T-cell (primary cell): ENCODE results near the gene RAP2C. TPM values are rescaled to one million over a fixed set of nuclear protein-coding genes. Genes with fewer than 3 reads are reported as not detected.

Source experiments
- ATAC-seq, 4 experiments: fragments of 200-7000 bp in 3 of 4; fragments of 150-1000 bp in 1 of 4; cut with Tn5 transposase; replicated peaks in 1 of 4; 1 replicate in 3 of 4; 2 replicates in 1 of 4; pipeline ENCODE4 v1.10.0; 2021; ENCODE audit warnings: moderate library complexity in 3 of 4, mild to moderate bottlenecking in 2 of 4, moderate number of reproducible peaks in 1 of 4
- CTCF ChIA-PET, 2 donors: fragments of 300-600 bp; sonication (Branson Sonifier 250); formaldehyde crosslinking; loops; one replicate each; lab custom pipeline; 2022; ENCODE audit warnings: antibody characterized with exemption in 2 of 2; lab: Charles Lee
- POLR2A ChIA-PET, 2 donors: fragments of 300-600 bp; sonication (Branson Sonifier 250); formaldehyde crosslinking; loops; one replicate each; lab custom pipeline; 2022; ENCODE audit warnings: antibody characterized with exemption in 2 of 2; lab: Charles Lee
- DNase-seq, 35 experiments: peaks; one replicate each; pipeline versions ENCODE4 v3.0.0 to v3.0.0-alpha.2; 2013 to 2023
- H3K27ac ChIP-seq: one replicate; pipeline ENCODE4 v1.5.1; 2013; ENCODE audit warnings: low read length
- H3K27me3 ChIP-seq, 2 experiments: replicated peaks in 1 of 2; 1 replicate in 1 of 2; 2 replicates in 1 of 2; pipeline versions ENCODE4 v1.6.1 to v1.7.0; 2013; ENCODE audit warnings: low read length in 1 of 2, mixed read lengths in 1 of 2; ENCODE audit not compliant: control insufficient read depth in 2 of 2, insufficient read depth in 2 of 2; ENCODE audit errors: extremely low read depth in 1 of 2
- H3K36me3 ChIP-seq, 2 donors: 1 replicate in 1 of 2; 2 replicates in 1 of 2; pipeline versions ENCODE4 v1.6.1 to v1.7.0; 2013; ENCODE audit warnings: low read length in 1 of 2; ENCODE audit not compliant: control insufficient read depth in 2 of 2, insufficient read depth in 1 of 2; ENCODE audit errors: extremely low read depth in 1 of 2
- H3K4me1 ChIP-seq, 2 experiments: 1 replicate in 1 of 2; 2 replicates in 1 of 2; pipeline versions ENCODE4 v1.6.1 to v1.7.0; 2013; ENCODE audit warnings: low read length in 2 of 2, mixed read lengths in 1 of 2; ENCODE audit not compliant: insufficient read depth in 2 of 2, control insufficient read depth in 1 of 2; ENCODE audit errors: extremely low read depth in 1 of 2
- H3K4me3 ChIP-seq, 2 donors: 1 replicate in 1 of 2; 2 replicates in 1 of 2; pipeline versions ENCODE4 v1.5.1 to v1.7.0; 2013; ENCODE audit warnings: mild to moderate bottlenecking in 2 of 2, low read length in 1 of 2, moderate library complexity in 1 of 2; ENCODE audit not compliant: control insufficient read depth in 1 of 2; ENCODE audit errors: extremely low read depth in 1 of 2
- H3K9me3 ChIP-seq: 2 replicates; pipeline ENCODE4 v1.7.0; 2013
- H3K27ac Mint-ChIP-seq, 2 donors: one replicate each; pipeline ENCODE4 v1.8.0; 2020 to 2021; ENCODE audit warnings: mild to moderate bottlenecking in 2 of 2, mixed read lengths in 2 of 2
- H3K27me3 Mint-ChIP-seq, 2 donors: one replicate each; pipeline ENCODE4 v1.8.0; 2021 to 2022; ENCODE audit warnings: mixed read lengths in 2 of 2
- H3K36me3 Mint-ChIP-seq: one replicate; pipeline ENCODE4 v1.8.0; 2021; ENCODE audit warnings: mixed read lengths
- H3K4me1 Mint-ChIP-seq, 3 donors: one replicate each; pipeline ENCODE4 v1.8.0; 2020 to 2022; ENCODE audit warnings: mixed read lengths in 3 of 3, mild to moderate bottlenecking in 1 of 3
- H3K4me3 Mint-ChIP-seq, 3 donors: one replicate each; pipeline ENCODE4 v1.8.0; 2020 to 2022; ENCODE audit warnings: mild to moderate bottlenecking in 3 of 3, mixed read lengths in 3 of 3, moderate library complexity in 3 of 3
- H3K9me3 Mint-ChIP-seq, 3 donors: one replicate each; pipeline ENCODE4 v1.8.0; 2020 to 2022; ENCODE audit warnings: mixed read lengths in 3 of 3
- WGBS: methylation state at CpG from one replicate; pipeline ENCODE4 v1.1.5; 2013; ENCODE audit warnings: missing lambda C conversion rate; ENCODE audit not compliant: insufficient coverage; 5-methylcytosine and 5-hydroxymethylcytosine counted together
- total RNA-seq, 35 experiments: library from RNA in 6 of 35; stranded (reverse) in 6 of 35; fragments of 120-200 nt in 1 of 35; gene quantifications; one replicate each; pipeline versions ENCODE4 v1.2.1 to v1.2.4 and lab custom pipeline; 2013 to 2026

The RAP2C gene
- total RNA-seq, 5 donors from 2014 or later (not counting 1 experiment from before 2014, with no cell fraction given): 22.5 to 43.0 (median 26.8) TPM

- H3K4me1 ChIP-seq: peaks cover 5 to 11% of the 10 kb centered on the region in 2 experiments
- H3K27ac Mint-ChIP-seq: no peak overlapping the region
- POLR2A ChIA-PET: interaction anchor here in 1 of 2 donors (1.6 kb wide), 1 partner anchor 11 kb away, joined by 6 read pairs; the partner anchor contains the start of gene RAP2C
Measured at GRCh38 chrX:132207996-132208395, 11.3 kb downstream of the RAP2C start.

GRCh38 chrX:132206259-132206658 lies 13.0 kb downstream of the RAP2C start:
- no peak for ATAC-seq
- H3K4me3 Mint-ChIP-seq: no peak overlapping the region
- H3K27ac ChIP-seq: no peak overlapping the region
- H3K4me3 ChIP-seq: no peak overlapping the region
- H3K9me3 Mint-ChIP-seq: no peaks in the 10 kb centered on the region
- ChIA-PET CTCF (interaction anchor here in 1 of 2 donors (0.9 to 2.5 kb wide), 2 partner anchors 13 to 14 kb away, joined by 4 to 10 read pairs; partner anchors contain the start of gene RAP2C), POLR2A (interaction anchor here in 1 of 2 donors (0.6 to 1.0 kb wide), 2 partner anchors 9 to 175 kb away, joined by 4 to 5 read pairs; no protein-coding TSS in a partner anchor)
- no peak overlapping the region for H3K27ac Mint-ChIP-seq
- no peaks in the 10 kb centered on the region for H3K27me3 ChIP-seq
- WGBS: no CpG with 5 or more reads among the region's 5 CpGs
- no peak for DNase-seq
- peaks cover 37 to 46% (median 40%) of the 10 kb centered on the region in 3 donors for H3K4me1 Mint-ChIP-seq
- peaks cover 0 to 12% of the 10 kb centered on the region in 2 donors for H3K27me3 Mint-ChIP-seq
- no peaks in the 10 kb centered on the region for H3K9me3 ChIP-seq
- peaks cover 0 to 7% of the 10 kb centered on the region in 2 donors for H3K36me3 ChIP-seq
- peaks cover 14% of the 10 kb centered on the region for H3K36me3 Mint-ChIP-seq
- H3K4me1 ChIP-seq: peaks cover 3 to 7% of the 10 kb centered on the region in 2 experiments

More at GRCh38 chrX:132207996-132208395, 11.3 kb downstream of the RAP2C start:
- no peak overlapping the region for H3K4me3 ChIP-seq
- WGBS: no CpG with 5 or more reads among the region's 2 CpGs
- DNase-seq (no peak), ATAC-seq (no peak)
- H3K27me3 Mint-ChIP-seq: peaks cover 0 to 15% of the 10 kb centered on the region in 2 donors
- H3K27ac ChIP-seq: no peak overlapping the region
- H3K4me1 Mint-ChIP-seq: peaks cover 54 to 60% (median 55%) of the 10 kb centered on the region in 3 donors
- no peaks in the 10 kb centered on the region for H3K9me3 ChIP-seq
- CTCF ChIA-PET: interaction anchor here in 1 of 2 donors (1.6 to 2.5 kb wide), 2 partner anchors 12 to 115 kb away, joined by 5 to 10 read pairs; partner anchors contain the start of gene RAP2C
- no peaks in the 10 kb centered on the region for H3K9me3 Mint-ChIP-seq
- H3K4me3 Mint-ChIP-seq: peak overlapping the region in 1 of 3 donors; percentile 5
- no peaks in the 10 kb centered on the region for H3K27me3 ChIP-seq
- peaks cover 28% of the 10 kb centered on the region for H3K36me3 Mint-ChIP-seq
- peaks cover 0 to 7% of the 10 kb centered on the region in 2 donors for H3K36me3 ChIP-seq

- Histone ChIP-seq H3K4me3 (no peak overlapping the region), H3K27me3 (no peaks in the 10 kb centered on the region), H3K27ac (no peak overlapping the region), H3K4me1 (peaks cover 0 to 4% of the 10 kb centered on the region in 2 experiments), H3K36me3 (peaks cover 0 to 7% of the 10 kb centered on the region in 2 donors), H3K9me3 (no peaks in the 10 kb centered on the region)
- no peaks in the 10 kb centered on the region for H3K9me3 Mint-ChIP-seq
- H3K4me3 Mint-ChIP-seq: no peak overlapping the region
- DNase-seq (no peak), ATAC-seq (no peak)
- CTCF ChIA-PET: no interaction called here
- H3K4me1 Mint-ChIP-seq: peaks cover 23 to 32% (median 26%) of the 10 kb centered on the region in 3 donors
- POLR2A ChIA-PET: no interaction called here
- H3K27me3 Mint-ChIP-seq: peaks cover 0 to 4% of the 10 kb centered on the region in 2 donors
- no peak overlapping the region for H3K27ac Mint-ChIP-seq
- H3K36me3 Mint-ChIP-seq: peaks cover 9% of the 10 kb centered on the region
- no CpG with 5 or more reads among the region's 1 CpG for WGBS
Measured at GRCh38 chrX:132204629-132205028, 14.6 kb downstream of the RAP2C start.

- Histone ChIP-seq H3K27ac (no peak overlapping the region), H3K27me3 (no peaks in the 10 kb centered on the region), H3K4me3 (no peak overlapping the region), H3K36me3 (peaks cover 0 to 7% of the 10 kb centered on the region in 2 donors), H3K9me3 (no peaks in the 10 kb centered on the region), H3K4me1 (no peaks in the 10 kb centered on the region)
- H3K36me3 Mint-ChIP-seq: peaks cover 12% of the 10 kb centered on the region
- H3K9me3 Mint-ChIP-seq: peaks cover 0 to 4% (median 2%) of the 10 kb centered on the region in 3 donors
- ChIA-PET CTCF (no interaction called here), POLR2A (no interaction called here)
- H3K27ac Mint-ChIP-seq: no peak overlapping the region
- WGBS: no CpG with 5 or more reads among the region's 5 CpGs
- ATAC-seq: no peak
- H3K4me3 Mint-ChIP-seq: no peak overlapping the region
- H3K4me1 Mint-ChIP-seq: peaks cover 4 to 11% (median 7%) of the 10 kb centered on the region in 3 donors
- peaks cover 0 to 5% of the 10 kb centered on the region in 2 donors for H3K27me3 Mint-ChIP-seq
- DNase-seq: no peak
Measured at GRCh38 chrX:132200976-132201375, 18.3 kb downstream of the RAP2C start.

- POLR2A ChIA-PET: no interaction called here
- peaks cover 0 to 4% (median 2%) of the 10 kb centered on the region in 3 donors for H3K9me3 Mint-ChIP-seq
- H3K4me1 Mint-ChIP-seq: peaks cover 0 to 6% (median 2%) of the 10 kb centered on the region in 3 donors
- H3K4me3 Mint-ChIP-seq: no peak overlapping the region
- H3K36me3 Mint-ChIP-seq: peaks cover 14% of the 10 kb centered on the region
- Histone ChIP-seq H3K4me1 (no peaks in the 10 kb centered on the region), H3K9me3 (no peaks in the 10 kb centered on the region), H3K4me3 (no peak overlapping the region), H3K36me3 (peaks cover 0 to 7% of the 10 kb centered on the region in 2 donors), H3K27ac (no peak overlapping the region), H3K27me3 (no peaks in the 10 kb centered on the region)
- ATAC-seq: no peak
- peaks cover 0 to 5% of the 10 kb centered on the region in 2 donors for H3K27me3 Mint-ChIP-seq
- CTCF ChIA-PET: no interaction called here
- no peak overlapping the region for H3K27ac Mint-ChIP-seq
- DNase-seq: no peak
- no CpG with 5 or more reads among the region's 6 CpGs for WGBS
Measured at GRCh38 chrX:132199941-132200340, 19.3 kb downstream of the RAP2C start.

GRCh38 chrX:132193872-132194574 lies 25.2 kb downstream of the RAP2C start:
- H3K36me3 ChIP-seq: no peaks in the 10 kb centered on the region
- Mint-ChIP-seq H3K27ac (no peak overlapping the region), H3K27me3 (peaks cover 0 to 5% of the 10 kb centered on the region in 2 donors), H3K4me1 (no peaks in the 10 kb centered on the region), H3K4me3 (no peak overlapping the region), H3K36me3 (peaks cover 14% of the 10 kb centered on the region), H3K9me3 (peaks cover 0 to 4% (median 2%) of the 10 kb centered on the region in 3 donors)
- no peak for DNase-seq
- peak in 1 of 4 experiments; percentile 10 for ATAC-seq
- H3K9me3 ChIP-seq: no peaks in the 10 kb centered on the region
- H3K27me3 ChIP-seq: no peaks in the 10 kb centered on the region
- no peak overlapping the region for H3K27ac ChIP-seq
- ChIA-PET POLR2A (no interaction called here), CTCF (no interaction called here)
- 98% methylated on average over 8 of the region's 29 CpGs for WGBS
- H3K4me3 ChIP-seq: no peak overlapping the region
- H3K4me1 ChIP-seq: no peaks in the 10 kb centered on the region
